GM20000 (cell line): ENCODE measurements around the gene FAM228A.
A peak's percentile ranks its signal among the peaks of the same experiment; 100 is the strongest.

Experiments used
- DNase-seq: peaks from one replicate; pipeline ENCODE4 v3.0.0; 2012; ENCODE audit warnings: low spot score
- TF ChIP-seq, protein P1 (sequence below): IDR thresholded peaks from 2 replicates; pipeline ENCODE4 v1.5.1; 2012; ENCODE audit warnings: mild to moderate bottlenecking, control low read depth; ENCODE audit errors: extremely low read depth, missing control alignments

FAM228A gene

DNA sequence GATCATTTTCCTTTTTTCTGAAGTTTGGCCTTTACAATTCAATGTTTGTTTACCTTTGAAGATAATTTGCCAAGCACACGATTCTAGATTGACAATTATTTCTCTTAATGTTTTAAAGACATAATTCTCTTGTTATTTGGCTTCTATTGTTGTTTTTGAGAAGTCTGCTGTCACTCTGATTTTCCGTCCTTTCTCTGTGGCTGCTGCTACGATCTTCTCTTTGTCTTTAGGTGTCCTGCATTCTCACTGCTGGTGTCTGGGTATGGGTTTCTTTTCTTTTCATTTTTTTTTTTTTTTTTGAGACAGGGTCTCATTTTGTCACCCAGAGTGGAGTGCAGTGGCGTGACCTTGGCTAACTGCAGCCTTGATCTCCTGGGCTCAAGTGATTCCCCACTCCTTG, 15.1 kb upstream of the FAM228A start:
- no peak for DNase-seq
- TF ChIP-seq, protein P1, sequence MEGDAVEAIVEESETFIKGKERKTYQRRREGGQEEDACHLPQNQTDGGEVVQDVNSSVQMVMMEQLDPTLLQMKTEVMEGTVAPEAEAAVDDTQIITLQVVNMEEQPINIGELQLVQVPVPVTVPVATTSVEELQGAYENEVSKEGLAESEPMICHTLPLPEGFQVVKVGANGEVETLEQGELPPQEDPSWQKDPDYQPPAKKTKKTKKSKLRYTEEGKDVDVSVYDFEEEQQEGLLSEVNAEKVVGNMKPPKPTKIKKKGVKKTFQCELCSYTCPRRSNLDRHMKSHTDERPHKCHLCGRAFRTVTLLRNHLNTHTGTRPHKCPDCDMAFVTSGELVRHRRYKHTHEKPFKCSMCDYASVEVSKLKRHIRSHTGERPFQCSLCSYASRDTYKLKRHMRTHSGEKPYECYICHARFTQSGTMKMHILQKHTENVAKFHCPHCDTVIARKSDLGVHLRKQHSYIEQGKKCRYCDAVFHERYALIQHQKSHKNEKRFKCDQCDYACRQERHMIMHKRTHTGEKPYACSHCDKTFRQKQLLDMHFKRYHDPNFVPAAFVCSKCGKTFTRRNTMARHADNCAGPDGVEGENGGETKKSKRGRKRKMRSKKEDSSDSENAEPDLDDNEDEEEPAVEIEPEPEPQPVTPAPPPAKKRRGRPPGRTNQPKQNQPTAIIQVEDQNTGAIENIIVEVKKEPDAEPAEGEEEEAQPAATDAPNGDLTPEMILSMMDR = no peak

DNA sequence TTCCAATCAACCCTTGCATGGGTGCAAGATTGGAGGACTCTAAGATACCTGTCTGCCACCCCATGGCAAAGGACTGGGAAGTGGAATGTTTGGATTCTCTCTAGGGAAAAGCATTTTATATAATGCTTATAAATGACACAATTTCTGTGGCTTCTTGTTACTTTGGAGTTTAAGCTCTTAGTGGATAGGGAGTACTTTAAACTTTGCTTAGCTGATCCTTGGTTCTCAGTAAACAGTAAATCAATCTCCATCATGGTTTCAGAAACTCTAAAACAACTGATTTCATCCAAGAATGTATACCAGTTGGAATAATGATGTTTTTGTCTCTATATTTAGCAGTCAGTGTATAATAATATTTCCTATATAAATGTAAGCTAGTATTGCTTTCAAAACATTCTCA, 14.1 kb upstream of the FAM228A start:
- no peak for DNase-seq
- TF ChIP-seq, protein P1 = no peak

DNA sequence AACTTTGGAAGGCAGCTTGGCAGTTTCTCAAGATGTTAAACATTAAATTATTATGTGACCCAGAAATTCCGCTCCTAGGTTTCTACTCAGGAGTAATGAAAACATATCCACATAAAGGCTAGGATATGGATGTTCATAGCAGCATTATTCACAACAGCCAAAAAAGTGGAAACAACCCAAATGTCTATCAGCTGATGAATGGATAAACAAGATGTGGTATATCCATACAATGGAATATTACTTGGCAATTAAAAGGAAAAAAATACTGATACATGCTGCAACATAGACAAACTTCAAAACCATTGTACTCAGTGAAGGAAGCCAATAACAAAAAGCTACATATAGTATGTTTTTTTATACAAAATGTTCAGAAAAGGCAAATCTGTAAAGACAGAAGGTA, 12.4 kb upstream of the FAM228A start:
- TF ChIP-seq, protein P1 = no peak
- DNase-seq = no peak

DNA sequence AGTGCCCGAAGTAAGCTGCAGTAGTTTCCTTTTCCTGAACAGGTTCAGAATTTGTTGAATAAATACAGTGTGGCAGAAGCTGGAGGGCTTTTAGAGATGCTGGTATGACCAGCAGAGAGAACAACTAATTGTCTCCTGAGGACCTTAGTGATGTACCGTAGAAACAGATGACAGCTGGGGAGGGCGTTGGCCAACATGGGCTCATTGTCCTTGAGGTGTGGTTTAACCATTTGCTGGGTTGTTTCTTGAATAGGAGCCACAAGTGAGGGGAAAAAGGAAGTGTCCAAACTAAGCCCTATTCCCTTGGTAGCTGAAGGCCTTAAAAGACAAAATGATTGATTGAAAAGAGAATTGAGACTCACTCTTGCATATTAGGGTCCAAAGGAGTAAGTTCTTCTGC, 11.7 kb upstream of the FAM228A start:
- TF ChIP-seq, protein P1 = no peak
- no peak for DNase-seq

DNA sequence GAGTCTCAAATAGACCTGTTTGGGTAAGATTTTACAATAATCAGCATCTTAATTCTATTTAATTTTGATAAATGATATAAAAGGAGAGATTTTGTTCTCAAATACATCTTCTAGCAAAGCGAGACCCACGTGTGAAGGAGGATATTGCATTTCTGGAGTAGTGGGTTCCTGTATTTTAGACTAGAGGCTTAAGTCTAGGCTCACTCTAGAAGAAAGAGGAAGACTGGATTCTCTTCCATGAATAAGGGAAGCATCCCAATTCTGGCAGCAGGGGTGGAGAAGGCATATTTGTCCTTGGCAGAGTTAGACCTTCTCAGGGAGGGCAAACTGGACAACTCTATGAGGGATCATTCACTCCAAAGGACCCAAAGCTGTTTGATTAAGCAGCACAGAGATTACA, 11.3 kb upstream of the FAM228A start:
- DNase-seq = no peak
- TF ChIP-seq, protein P1 = no peak

DNA sequence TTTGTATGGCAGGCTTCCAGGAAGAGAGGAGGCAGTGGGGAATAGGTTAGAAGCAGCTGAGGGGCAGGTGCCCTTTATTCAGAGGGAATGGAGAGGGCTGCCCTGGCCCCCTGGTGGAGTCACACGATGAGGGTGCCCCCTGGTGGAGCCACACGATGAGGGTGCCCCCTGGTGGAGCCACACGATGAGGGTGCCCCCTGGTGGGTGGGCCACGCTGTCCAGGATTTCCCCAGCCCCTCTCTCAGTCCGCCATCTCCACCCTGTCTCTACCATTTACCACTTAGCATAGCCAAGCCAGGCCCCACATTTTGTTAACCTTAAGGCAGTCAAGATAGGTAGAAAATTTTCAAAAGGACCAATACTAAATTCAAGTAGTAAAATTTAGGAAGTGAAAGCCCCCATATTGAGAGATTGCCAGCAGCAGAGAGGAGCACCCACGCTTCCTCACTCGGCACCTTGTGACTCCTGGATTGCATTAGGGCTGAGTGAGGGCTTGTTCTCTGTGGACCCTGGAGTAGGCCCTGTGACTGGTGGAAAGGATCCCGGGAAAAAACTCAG, 10.4 kb upstream of the FAM228A start:
- TF ChIP-seq, protein P1 = peak; percentile 58
- peak; percentile 77 for DNase-seq

DNA sequence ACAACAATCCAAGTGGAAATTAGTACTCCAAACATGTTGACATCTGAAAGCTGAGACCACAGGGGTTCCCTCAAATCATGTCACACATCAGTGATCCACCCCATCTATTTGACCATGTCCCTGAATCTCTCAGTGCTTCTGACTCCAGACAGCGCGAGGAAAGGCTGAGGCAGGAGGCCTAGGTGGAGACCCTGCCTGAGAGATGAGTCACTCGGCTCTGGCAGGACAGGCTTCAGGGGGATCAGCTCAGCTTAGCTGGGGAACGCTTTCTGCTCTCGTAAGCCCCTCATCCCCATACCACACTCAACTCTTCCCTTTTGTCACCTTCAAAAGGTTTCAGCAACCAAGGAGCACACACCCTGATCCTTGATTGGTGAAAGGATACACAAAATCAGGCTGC, 5.8 kb upstream of the FAM228A start:
- DNase-seq = no peak
- TF ChIP-seq, protein P1 = no peak
